T-helper 1 cell treated with Interleukin-12 subunit alpha and Interleukin-12 subunit beta and Interleukin-4 antibody, amounts not matched to agents 30 ng/mL and 1 ng/mL, for 36 hours (primary cell): ENCODE data around the gene GLRX5. TPM values are rescaled to one million over a fixed set of nuclear protein-coding genes. Genes with fewer than 3 reads are reported as not detected.

ENCODE experiments used
- intact Hi-C: fragments of 100-400 bp; cut with micrococcal nuclease; formaldehyde crosslinking; loops from one replicate; pipeline ENCODE4 v1.15.1; 2024
- total RNA-seq: library from RNA; stranded (reverse); gene quantifications from 2 replicates; pipeline ENCODE4 v1.2.3, GENCODE V29; 2022

GLRX5 gene
- total RNA-seq, 1 donor from 2014 or later, result 34.1 TPM

DNA sequence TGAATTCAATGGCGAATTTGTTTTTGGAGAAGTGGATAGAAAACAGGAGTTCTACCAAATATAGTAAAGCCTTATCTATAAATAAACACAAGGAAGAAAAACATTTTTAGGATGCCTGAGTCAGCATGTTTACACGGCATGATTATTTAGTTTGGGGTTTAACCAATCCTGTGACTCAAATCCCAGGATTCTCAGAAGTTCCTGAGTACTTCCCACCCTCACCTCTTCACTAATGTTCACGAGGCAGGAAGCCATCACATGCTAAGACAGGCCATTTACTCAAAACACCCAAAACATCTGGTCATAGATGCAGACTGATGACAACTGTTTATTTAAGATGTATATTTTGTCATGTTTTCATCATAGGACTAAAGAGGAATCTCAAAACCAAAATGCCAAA lies 3.4 kb upstream of the GLRX5 start:
- intact Hi-C loops, result loop anchor here (10.0 kb wide), 2 partner anchors 1263 to 1457 kb away; partner anchors contain the start of gene VRK1

DNA sequence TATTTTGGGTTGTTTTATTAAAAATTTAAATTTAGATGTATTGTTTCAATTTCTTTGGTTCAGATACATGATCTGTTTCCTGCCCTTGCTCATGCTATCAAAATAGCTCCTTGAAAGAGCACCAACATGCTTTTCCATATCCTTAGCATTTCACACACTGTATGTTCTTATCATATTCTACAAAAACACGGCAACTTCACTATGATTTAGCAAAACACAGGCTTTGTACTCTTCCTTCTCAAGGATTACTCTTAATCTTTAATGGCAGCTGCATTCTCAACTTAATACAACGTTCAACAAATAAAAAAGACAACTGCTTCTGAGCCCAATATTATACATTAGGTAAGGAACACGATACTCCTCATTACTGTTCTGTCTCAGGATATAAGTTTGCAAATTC lies 2.9 kb upstream of the GLRX5 start:
- intact Hi-C loops, result loop anchor here (10.0 kb wide), 2 partner anchors 1263 to 1457 kb away; partner anchors contain the start of gene VRK1

DNA sequence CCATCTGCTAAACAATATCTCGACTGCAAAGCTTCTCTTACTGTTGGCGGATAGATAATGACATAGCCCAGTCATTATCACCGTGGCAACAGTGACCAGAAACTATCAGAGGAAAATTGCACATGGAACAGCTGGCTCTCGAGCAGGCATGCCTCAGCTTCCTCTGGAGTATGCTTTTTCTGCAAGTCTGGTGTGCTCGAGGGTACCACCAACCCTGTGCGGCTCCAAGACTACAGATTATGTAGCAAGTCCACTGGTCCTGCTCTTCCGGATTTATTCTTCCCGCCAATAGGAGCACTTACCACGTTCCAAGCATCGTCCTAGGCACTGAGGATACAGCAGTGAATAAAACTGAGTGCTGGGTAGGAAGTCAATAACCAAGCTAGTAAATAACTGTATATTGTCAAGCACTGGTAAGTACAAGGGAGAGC lies 1.4 kb upstream of the GLRX5 start:
- intact Hi-C loops, result loop anchor here (10.0 kb wide), 2 partner anchors 1261 to 1459 kb away; partner anchors contain the start of gene VRK1

DNA sequence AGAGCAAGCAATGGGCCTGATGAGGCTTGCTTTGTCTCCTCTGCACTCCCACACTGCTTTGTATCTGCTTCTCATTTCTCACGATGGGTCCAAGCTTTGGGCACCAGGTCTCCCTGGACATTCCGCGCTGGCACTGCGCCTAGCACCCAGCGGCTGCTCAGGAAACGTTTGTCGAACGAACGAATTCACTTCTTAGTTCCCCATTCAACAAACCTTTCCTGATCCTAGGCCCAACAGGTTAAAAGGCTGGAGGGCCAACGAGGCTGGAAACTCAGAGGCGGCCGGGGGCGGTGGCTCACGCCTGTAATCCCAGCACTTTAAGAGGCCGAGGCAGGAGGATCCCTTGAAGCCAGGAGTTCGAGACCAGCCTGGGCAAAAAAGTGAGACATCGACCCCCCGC lies 1.0 kb upstream of the GLRX5 start:
- intact Hi-C loops, result loop anchor here (1.0 to 10.0 kb wide), 13 partner anchors 11 to 1459 kb away; partner anchors contain the start of genes ATG2B, CLMN, DICER1 and GSKIP

DNA sequence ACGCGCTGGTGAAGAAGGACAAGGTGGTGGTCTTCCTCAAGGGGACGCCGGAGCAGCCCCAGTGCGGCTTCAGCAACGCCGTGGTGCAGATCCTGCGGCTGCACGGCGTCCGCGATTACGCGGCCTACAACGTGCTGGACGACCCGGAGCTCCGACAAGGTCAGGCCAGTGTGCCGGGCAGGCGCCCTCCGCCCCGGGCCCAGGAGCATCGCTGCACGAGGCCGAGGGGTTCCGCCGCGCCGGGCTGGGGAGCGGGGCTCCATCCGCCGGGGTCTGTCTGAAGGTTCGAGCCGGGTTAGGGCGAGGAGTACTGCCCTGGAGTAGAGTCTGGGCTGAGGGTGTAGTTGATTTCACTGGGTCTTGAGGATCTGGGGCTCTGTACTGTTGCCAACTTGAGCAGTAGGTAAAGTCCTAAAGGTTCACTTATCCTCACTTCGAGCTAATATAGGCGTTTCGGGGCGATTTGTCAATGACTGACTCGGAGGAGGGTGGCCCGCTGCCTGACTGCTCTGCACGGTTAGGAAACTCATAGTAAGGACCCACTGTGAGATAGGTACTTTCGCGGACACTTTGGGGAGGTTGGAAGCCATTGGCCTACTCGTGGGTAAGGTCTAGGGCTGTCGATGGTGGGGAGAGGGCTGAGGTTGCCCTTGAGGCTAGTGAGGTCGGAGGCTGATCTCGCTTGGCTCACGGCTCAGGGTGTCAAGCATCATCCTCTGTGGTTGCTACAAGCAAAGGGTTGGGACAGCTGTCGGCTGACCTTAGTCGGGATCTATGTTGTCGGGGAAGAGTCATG lies 574 bp downstream of the GLRX5 start:
- intact Hi-C loops, result loop anchor here (2.0 to 10.0 kb wide), 4 partner anchors 25 to 1461 kb away; partner anchors contain the start of genes DICER1 and VRK1

DNA sequence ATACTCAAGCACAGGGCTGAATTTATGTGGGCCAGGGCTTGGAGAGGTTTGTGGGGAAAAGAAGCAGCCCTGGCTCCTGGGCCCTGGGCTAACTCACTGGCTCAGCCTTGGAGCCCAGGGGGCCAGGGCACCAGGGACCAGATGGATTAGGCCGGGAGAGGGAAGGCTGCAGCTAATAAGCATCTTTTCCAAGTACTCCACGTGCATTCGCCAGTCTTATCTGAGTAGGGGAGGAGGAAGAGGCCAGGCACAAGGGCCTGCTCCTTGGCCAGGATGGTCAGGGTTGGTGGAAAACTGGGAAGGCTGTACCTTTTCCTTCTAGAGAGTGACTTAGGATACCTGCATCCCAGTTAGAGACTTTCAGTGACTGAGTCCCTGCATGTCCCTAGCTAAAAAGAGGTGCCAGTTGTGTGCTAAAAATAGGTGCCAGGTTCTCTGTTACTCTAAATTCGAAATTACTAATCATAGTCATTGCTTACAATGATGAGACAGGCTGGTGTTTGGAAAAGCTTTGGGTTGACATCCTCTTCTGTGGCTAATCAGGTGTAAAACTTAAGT lies 1.3 kb downstream of the GLRX5 start:
- intact Hi-C loops, result loop anchor here (10.0 kb wide), 2 partner anchors 1259 to 1461 kb away; partner anchors contain the start of gene VRK1

DNA sequence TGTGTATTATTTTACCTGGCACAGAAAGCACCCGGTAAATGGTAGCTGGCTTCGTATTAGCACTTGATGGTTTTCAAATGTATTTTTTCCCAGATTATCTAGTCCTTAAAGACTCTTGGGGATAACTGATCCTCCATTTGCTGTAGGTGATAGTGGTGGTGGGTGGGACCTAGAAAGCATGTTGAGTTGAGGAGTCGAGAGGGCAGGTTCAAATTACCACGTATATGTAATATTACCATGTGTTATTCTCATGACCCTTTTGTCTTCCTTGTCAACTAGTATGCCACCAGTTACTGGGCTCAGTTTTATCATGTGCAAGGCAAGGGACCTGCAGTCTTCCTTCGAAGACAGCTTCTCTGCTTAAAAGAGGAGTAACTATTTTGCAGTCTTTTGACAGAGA lies 1.8 kb downstream of the GLRX5 start:
- intact Hi-C loops, result loop anchor here (10.0 kb wide), 2 partner anchors 1258 to 1462 kb away; partner anchors contain the start of gene VRK1

DNA sequence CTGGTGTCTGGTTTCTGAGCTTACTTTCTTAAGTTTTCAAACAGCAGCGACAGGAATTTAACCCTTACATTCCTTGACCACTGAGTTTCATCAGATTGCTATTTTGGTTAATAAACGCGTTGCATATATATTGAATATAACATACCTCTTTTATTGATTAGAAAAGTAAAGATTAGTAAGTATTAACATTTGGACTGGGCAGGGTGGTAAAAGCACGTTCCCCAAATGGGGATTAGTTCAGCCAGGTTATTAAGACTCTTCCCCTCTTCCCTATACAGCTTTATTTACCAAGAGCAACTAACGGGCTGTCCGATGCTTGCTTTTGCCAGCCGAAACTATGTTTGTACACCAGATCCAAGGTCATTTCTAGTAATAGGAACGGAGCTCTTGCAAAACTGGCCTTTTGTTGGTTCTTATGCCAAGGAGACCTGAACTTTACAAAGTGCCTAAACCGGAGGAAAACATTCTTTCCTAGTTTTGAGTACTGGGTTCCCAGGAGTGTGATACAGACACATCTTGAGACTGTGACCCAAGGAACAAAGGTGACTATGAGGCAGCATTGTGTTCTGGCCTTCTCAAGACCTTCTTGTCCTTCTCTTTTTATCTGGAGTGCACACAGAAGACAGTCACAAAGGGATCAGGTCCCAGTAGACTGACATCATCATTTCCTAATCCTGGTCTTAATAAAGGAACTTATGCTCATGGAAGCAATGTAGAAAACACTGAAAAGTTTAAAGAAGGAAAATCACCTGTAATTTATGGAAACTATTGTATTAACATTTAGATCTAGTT lies 2.6 kb downstream of the GLRX5 start:
- intact Hi-C loops, result loop anchor here (10.0 kb wide), 2 partner anchors 1257 to 1463 kb away; partner anchors contain the start of gene VRK1

DNA sequence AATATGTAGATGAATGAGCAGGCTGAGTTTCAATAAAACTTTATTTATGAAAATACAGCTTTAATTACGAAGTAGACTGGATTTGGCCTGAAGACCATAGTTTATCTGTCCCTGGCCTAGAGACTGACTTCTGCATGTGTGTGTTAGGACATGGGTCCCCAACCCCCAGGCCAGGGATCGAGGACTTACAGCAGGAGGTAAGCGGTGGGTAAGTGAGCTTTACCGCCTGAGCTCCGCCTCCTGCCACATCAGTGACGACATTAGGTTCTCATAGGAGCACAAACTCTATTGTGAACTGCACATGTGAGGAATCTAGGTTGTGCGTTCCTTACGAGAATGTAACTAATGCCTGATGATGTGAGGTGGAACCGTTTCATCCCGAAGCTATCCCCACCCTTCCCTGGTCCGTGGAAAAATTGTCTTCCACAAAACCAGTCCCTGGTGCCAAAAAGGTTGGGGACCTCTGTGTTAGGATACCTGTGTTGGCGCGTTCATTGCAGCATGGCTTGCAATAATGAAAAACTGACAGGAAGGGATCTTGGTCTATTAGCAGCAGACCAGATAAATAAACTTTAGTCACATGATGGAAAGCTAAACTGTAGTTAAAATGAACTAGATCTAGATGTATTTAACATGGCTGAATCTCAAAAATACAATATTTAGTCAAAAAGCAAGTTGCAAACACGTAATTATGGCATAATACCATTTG lies 4.1 kb downstream of the GLRX5 start:
- intact Hi-C loops, result loop anchor here (10.0 kb wide), 2 partner anchors 1256 to 1464 kb away; partner anchors contain the start of gene VRK1

DNA sequence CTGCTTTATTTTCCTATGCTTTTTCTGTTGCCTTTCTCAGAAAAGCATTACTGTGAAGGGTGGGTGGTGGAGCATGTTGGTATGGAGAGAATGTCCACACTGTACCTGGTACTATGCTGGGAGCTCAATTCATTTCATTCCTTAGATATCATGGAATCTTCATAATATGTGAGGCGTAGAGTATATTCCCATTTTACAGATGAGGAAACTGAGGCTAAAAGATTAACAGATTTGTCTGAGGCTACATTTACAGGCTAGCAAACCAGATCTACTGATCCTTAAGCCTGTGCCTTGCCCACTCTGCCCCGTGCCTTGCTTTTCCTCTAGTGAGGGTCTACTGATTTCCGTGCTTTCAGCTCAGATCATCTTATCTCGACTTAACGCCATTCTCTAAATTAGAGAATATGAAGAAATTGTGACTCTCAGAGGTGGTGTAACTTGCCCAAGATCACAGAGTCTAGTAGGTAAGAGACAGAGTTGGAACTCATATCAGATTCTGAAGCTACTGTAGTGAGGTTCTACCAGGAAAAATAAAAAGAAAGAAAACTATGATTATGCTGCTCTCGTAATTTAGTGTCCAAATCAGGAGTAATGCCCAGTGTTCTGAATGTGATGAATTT lies 5.5 kb downstream of the GLRX5 start:
- intact Hi-C loops, result no loop called here

DNA sequence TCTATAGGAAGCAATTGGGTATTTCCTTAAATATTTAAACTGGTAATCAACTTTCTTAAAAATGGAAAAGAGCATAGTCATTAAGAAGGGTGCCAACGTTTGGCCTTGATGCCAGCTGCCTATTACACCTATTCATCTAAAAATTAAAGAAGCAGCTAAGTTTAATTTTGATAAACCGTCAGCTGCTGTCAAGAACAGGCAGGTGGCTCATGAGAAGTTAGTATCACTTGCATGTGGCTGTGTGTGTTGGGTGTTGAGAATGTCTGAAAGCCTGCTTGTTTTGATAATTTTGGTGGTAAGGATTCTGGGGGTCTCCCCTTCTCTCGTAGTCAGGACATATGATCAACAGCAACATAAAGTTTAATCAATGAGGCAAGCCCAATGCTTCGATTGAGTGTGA lies 6.5 kb downstream of the GLRX5 start:
- intact Hi-C loops, result no loop called here

DNA sequence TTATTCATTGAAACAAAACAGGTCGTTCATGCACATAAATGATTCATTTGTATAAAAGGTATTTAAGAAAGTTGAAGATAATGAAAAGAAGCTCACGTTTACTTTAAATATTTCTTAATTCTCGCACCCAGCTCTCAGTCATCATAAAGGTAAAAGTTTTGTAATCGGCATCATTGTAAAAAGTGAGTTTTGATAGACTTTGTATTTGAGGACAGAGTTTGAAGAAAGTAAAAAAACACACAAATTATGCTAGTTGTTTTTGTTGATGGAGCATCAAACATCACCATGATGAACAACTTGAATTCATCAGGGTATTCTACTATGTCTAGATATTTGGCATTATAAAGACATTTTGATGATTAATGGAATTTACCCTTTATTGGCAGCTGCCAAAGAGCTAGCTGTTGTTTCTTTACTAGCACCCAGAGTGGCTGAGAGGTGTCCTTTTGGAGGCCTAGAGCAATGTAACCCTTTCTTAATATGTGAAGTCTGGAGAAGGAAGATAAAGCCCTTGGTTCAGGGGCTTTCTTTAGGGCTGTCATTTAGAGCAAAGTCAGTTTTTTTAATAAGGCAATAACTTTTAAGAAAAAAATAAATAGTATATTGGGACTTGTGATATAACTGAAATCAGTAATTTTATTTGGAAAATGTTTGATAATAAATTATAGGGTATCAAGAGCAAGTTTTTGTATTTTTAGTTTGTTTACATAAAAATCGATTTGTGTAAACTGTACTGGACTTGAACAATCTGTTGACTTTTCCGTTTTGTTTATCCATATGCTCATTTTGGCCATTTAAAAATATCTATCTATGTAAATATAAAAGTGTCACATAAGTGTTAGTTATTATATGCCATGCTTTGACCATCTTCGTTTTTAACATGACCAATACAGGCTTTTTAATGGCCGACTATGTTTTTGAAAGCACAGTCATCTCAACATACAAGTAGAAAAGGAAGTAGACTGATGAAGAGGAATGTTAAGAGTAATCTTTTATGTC lies 7.4 kb downstream of the GLRX5 start:
- intact Hi-C loops, result no loop called here

DNA sequence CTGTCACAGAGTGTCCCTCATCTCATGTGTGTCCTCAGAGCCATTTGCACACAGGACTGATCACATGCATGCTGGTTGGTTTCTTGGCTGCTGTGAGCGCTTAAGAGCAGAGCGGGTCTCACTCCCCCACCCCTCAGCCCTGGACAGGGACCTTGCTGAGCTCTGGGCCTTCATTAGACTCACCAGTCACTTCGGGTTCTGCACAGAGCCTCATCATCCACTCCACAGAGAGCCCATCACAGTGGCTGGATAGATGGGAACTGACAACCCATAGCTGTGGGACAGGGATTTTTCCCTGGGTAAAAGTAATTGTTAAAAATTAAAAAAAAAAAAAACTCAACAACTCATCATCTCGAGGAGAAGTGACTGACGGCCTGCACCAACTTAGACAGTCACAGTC lies 8.2 kb downstream of the GLRX5 start:
- intact Hi-C loops, result no loop called here

DNA sequence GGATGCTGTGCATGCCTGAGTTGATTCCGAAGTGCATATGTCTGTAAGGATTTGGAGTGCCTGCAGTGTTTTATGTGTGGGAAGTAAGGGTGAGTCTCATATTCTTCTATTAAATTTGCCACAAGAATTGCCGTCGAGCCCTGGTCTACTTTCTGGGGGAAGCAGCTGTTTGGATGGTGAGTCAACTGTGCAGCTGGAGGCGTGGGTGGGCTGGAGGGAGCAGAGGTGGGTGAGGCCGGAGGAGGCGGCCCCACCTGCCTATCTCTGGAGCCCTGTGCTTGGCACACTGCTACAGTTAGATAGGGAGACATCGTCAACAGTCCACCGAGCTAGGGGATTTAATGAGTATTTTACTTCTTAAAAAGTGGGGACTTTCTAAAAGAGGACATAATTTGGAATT lies 9.7 kb downstream of the GLRX5 start:
- intact Hi-C loops, result no loop called here

DNA sequence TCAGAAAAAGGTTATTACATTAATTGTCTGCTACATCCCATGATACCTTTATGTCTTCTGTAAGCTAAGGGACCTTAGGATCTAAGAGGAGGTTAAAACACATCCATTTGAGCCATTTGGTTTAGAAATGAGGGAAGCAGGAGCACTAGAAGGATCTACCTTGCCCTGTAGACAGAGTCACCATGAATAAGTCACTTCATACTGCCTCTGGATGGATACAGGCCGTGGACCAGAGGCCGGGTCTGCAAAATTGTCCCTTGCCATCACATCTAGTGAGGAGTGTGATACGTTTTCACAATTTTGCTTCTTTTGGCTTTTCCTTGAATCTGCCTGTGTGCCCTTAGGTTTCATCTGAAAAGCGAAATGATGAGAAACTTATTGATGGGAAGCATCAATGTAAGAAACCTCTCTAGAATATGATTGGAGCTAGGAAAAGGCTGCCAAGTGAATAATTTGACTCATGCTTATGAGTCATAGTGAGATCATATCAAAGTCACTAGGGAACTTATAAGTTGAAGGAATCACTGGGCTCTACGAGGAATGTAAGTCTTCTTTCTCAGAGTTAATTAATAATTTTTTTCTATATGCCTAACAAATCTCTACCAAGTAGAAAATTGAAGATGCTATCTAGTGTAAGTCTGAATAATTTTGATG lies 10.8 kb downstream of the GLRX5 start:
- intact Hi-C loops, result no loop called here

DNA sequence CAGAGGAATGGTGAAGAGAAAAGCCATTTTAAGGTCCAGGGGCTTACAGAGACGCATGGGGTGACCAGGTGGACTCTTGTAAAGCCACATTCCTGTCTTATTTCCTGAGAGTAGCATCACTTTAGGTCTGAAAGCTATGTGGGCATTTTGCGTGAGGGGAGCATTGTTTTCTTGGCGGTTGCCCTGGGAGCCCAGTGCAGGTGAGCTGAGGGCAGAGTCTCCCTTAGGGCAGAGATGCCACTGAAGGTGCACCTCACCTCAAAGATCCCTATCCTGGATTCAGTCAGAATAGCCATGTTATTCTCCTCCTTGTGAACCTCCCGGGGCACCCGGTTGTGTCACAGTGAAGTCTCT lies 12.4 kb downstream of the GLRX5 start:
- intact Hi-C loops, result no loop called here

DNA sequence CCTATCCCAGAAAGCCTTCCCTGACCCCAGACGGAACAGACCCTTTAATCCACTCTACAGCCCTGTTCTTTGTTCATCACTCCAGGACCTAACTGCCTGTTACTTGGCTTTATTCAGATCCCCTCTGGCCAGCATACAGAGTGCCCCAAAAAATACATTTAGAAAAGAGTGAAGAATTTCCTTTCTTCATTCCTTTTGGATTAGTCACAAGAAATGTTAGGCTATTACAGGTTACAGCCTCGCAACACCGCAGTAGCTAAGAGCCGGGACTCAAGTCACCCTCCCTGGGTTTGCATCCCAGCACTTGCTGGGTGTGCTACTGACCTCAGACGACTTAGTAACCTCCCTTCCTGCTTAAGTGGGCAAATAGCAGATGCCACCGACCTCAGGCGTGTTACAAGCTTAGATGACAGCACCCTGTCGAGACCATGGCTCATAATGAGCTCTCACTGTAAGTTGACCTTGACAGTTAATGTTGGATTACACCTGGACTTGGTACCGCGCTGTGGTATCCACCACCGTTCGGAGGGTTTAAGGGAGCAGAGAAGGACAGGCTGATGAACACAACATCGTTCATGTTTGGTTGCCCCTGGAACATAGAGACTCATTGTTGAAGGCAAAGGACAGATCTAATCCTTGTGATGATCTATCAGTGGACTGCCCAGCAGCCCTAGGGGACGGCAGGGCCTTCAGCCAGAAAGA lies 12.9 kb downstream of the GLRX5 start:
- intact Hi-C loops, result no loop called here

DNA sequence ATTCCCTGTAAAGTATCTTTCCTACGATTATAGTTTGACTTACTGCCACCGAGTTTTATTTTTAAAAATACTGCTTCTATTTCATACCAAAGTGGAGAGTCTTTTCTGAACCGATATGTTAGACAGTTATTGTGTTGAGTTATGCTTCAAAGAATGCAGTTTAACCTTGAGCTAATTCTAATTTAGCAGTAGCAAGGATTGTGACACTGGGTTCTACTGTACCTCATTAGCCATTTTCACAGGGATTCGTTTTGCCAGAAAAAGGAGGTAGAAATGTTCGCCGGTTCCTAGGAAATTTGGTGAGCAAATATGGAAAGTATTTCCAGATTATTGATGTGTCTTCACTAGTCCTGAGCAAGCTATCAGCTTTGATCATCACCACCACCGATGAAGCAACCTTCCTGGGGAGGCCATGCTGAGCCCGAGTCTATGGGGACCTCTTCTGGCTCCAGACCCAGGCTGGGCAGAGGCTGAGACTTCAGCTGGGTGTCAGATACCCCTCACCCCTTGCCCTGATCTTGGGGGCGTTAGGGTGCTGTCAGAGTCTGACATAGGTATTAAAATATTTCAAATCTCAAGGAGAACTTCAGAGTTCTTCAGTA lies 13.6 kb downstream of the GLRX5 start:
- intact Hi-C loops, result no loop called here
